RWPE2 (cell line): ENCODE results near the gene GALE.
"Not testable (repeated sequence)": the region's sequence is repeated elsewhere in the genome, so short reads cannot be mapped to it uniquely, and the experiment has no call there.

Source experiments
- ATAC-seq: fragments of 200-7000 bp; cut with Tn5 transposase; 3 replicates; pipeline ENCODE4 v1.9.1; 2021; ENCODE audit warnings: low read depth
- DNase-seq: peaks from one replicate; pipeline ENCODE4 v3.0.0-alpha.2; 2020; ENCODE audit warnings: low spot score
- H3K27ac ChIP-seq: fragments of 450-650 bp; 2 replicates; pipeline ENCODE4 v1.5.1; 2017; ENCODE audit warnings: mild to moderate bottlenecking; ENCODE audit not compliant: poor library complexity, severe bottlenecking
- H3K27me3 ChIP-seq: fragments of 250-450 bp; sonication (Bioruptor Pico); 2 replicates; pipeline ENCODE4 v1.5.1; 2021; ENCODE audit warnings: mild to moderate bottlenecking, moderate library complexity; ENCODE audit not compliant: insufficient read depth, poor library complexity, severe bottlenecking
- H3K36me3 ChIP-seq: fragments of 250-450 bp; sonication (Bioruptor Pico); 2 replicates; pipeline ENCODE4 v1.5.1; 2020; ENCODE audit warnings: low read depth, mild to moderate bottlenecking, moderate library complexity
- H3K4me1 ChIP-seq: fragments of 250-450 bp; sonication (Bioruptor Pico); 2 replicates; pipeline ENCODE4 v1.5.1; 2021; ENCODE audit warnings: mild to moderate bottlenecking, moderate library complexity; ENCODE audit not compliant: insufficient read depth, poor library complexity, severe bottlenecking
- H3K4me3 ChIP-seq: fragments of 250-450 bp; sonication (Bioruptor Pico); 2 replicates; pipeline ENCODE4 v1.5.1; 2021; ENCODE audit warnings: mild to moderate bottlenecking, moderate library complexity; ENCODE audit not compliant: severe bottlenecking
- H3K9me3 ChIP-seq: fragments of 250-450 bp; sonication (Bioruptor Pico); 2 replicates; pipeline ENCODE4 v1.5.1; 2021; ENCODE audit warnings: mild to moderate bottlenecking, moderate library complexity; ENCODE audit not compliant: severe bottlenecking
- TF ChIP-seq, protein P1 (sequence below): fragments of 450-650 bp; IDR thresholded peaks from one replicate; pipeline ENCODE4 v1.5.1; 2017; ENCODE audit warnings: mild to moderate bottlenecking, moderate library complexity; ENCODE audit not compliant: poor library complexity, severe bottlenecking

GALE gene

GRCh38 chr1:23788695-23789094 lies 11.9 kb downstream of the GALE start:
- DNase-seq (no peak), ATAC-seq (no peak)
- peak overlapping the region; percentile 91 for H3K27ac ChIP-seq
- TF ChIP-seq, protein P1, sequence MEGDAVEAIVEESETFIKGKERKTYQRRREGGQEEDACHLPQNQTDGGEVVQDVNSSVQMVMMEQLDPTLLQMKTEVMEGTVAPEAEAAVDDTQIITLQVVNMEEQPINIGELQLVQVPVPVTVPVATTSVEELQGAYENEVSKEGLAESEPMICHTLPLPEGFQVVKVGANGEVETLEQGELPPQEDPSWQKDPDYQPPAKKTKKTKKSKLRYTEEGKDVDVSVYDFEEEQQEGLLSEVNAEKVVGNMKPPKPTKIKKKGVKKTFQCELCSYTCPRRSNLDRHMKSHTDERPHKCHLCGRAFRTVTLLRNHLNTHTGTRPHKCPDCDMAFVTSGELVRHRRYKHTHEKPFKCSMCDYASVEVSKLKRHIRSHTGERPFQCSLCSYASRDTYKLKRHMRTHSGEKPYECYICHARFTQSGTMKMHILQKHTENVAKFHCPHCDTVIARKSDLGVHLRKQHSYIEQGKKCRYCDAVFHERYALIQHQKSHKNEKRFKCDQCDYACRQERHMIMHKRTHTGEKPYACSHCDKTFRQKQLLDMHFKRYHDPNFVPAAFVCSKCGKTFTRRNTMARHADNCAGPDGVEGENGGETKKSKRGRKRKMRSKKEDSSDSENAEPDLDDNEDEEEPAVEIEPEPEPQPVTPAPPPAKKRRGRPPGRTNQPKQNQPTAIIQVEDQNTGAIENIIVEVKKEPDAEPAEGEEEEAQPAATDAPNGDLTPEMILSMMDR = no peak
- H3K9me3 ChIP-seq = no peaks in the 10 kb centered on the region
- peaks cover 57% of the 10 kb centered on the region for H3K36me3 ChIP-seq
- H3K27me3 ChIP-seq = no peaks in the 10 kb centered on the region
- H3K4me1 ChIP-seq = peaks cover 20% of the 10 kb centered on the region
- no peak overlapping the region for H3K4me3 ChIP-seq

- TF ChIP-seq, protein P1 = no peak
Measured at GRCh38 chr1:23787701-23788100, 12.9 kb downstream of the GALE start.

GRCh38 chr1:23784846-23785245 lies 15.7 kb downstream of the GALE start:
- H3K4me1 ChIP-seq = peaks cover 13% of the 10 kb centered on the region
- no peak overlapping the region for H3K4me3 ChIP-seq
- no peak for ATAC-seq
- no peak overlapping the region for H3K27ac ChIP-seq
- H3K36me3 ChIP-seq = peaks cover 83% of the 10 kb centered on the region
- H3K9me3 ChIP-seq = no peaks in the 10 kb centered on the region
- TF ChIP-seq, protein P1 = no peak
- DNase-seq = no peak
- H3K27me3 ChIP-seq = no peaks in the 10 kb centered on the region

More at GRCh38 chr1:23787701-23788100, 12.9 kb downstream of the GALE start:
- no peaks in the 10 kb centered on the region for H3K9me3 ChIP-seq
- peaks cover 20% of the 10 kb centered on the region for H3K4me1 ChIP-seq
- no peak overlapping the region for H3K4me3 ChIP-seq
- no peaks in the 10 kb centered on the region for H3K27me3 ChIP-seq
- H3K36me3 ChIP-seq = peaks cover 58% of the 10 kb centered on the region
- DNase-seq (no peak), ATAC-seq (no peak)
- no peak overlapping the region for H3K27ac ChIP-seq

- H3K36me3 ChIP-seq = peaks cover 84% of the 10 kb centered on the region
- H3K4me1 ChIP-seq = peaks cover 13% of the 10 kb centered on the region
- H3K4me3 ChIP-seq, H3K27ac ChIP-seq, H3K9me3 ChIP-seq, ATAC-seq, H3K27me3 ChIP-seq, DNase-seq: not testable (repeated sequence)
Measured at GRCh38 chr1:23783141-23783540, 17.4 kb downstream of the GALE start.

DNA sequence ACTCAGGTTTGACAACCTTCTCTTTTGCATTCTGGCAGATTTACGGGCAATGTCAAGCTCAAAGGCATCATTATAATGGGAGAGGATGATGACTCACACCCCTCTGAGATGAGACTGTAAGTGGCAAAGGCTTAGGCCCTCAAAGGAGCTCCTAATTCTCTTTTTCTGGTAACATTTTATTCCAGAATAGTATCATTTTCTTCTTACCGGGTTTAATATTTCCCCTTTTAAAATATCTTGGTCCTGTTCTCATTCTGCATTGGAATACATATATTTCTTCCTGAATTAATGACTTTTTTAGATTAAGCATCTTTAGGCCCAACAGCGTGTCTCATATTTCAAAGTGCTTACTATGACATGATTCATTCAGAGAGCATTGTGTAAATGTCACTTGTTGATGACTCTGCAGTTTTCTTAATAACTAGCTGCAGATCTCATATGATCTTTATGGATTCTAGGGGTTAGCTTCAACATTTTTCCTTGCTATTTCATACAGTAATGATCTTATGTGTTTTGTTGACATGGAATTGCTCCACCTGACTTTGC lies 20.7 kb downstream of the GALE start:
- H3K36me3 ChIP-seq = peaks cover 56% of the 10 kb centered on the region
- H3K27ac ChIP-seq = peak overlapping the region; percentile 41
- TF ChIP-seq, protein P1 = no peak

More for the DNA sequence above, 20.7 kb downstream of the GALE start:
- ATAC-seq (peak; percentile 51), DNase-seq (no peak)
- Histone ChIP-seq H3K27me3 (no peaks in the 10 kb centered on the region), H3K4me3 (no peak overlapping the region), H3K9me3 (no peaks in the 10 kb centered on the region), H3K4me1 (peaks cover 15% of the 10 kb centered on the region)
